ENCODE measurements around the gene RBFOX2. TPM values are rescaled to one million over a fixed set of nuclear protein-coding genes. Genes with fewer than 3 reads are reported as not detected.

The RBFOX2 gene
- total and polyA plus RNA-seq, 4 donors: 14.2 to 53.6 (median 25.6) TPM

GRCh38 chr22:35985371-35985770 lies 43.3 kb downstream of the RBFOX2 start:
- DNase-seq (ENCODE audit: low spot score): no peak
- Histone ChIP-seq H3K4me1 (ENCODE audit: control insufficient read depth in 4 of 4, insufficient read depth in 4 of 4, low read length in 3 of 4) (peaks cover 16 to 46% (median 26%) of the 10 kb centered on the region in 4 donors), H3K27ac (ENCODE audit: low read depth in 1 of 2, low read length in 2 of 2) (no peak overlapping the region), H3K27me3 (ENCODE audit: control insufficient read depth in 4 of 4, insufficient read depth in 4 of 4, low read length in 3 of 4) (no peaks in the 10 kb centered on the region), H3K36me3 (ENCODE audit: control insufficient read depth in 4 of 4, insufficient read depth in 3 of 4, low read depth in 1 of 4, low read length in 3 of 4) (no peaks in the 10 kb centered on the region), H3K9ac (ENCODE audit: low read depth in 1 of 2, low read length in 2 of 2) (no peak overlapping the region), H3K4me3 (ENCODE audit: low read depth in 1 of 3, low read length in 3 of 3) (no peak overlapping the region), H3K9me3 (ENCODE audit: control insufficient read depth in 4 of 4, low read length in 3 of 4) (no peaks in the 10 kb centered on the region)
- TF ChIP-seq MAX (IDR thresholded peaks at IDR 0.05) (no peak), ZBTB33 (IDR thresholded peaks at IDR 0.05) (no peak), ATF3 (IDR thresholded peaks at IDR 0.05) (no peak), REST (IDR thresholded peaks at IDR 0.05) (no peak), HNF4G (IDR thresholded peaks at IDR 0.05) (no peak), FOXA2 (IDR thresholded peaks at IDR 0.05) (no peak), CTCF (IDR thresholded peaks at IDR 0.05; ENCODE audit: low read depth, low read length, missing input control) (no peak), EGR1 (IDR thresholded peaks at IDR 0.05; ENCODE audit: low read depth in 2 of 2) (no peak), NR2F2 (IDR thresholded peaks at IDR 0.05) (no peak), HNF4A (conservative IDR thresholded peaks at IDR 0.05) (no peak)
- 81% methylated on average over 3 of the region's 3 CpGs for WGBS

GRCh38 chr22:35984183-35985175 lies 44.1 kb downstream of the RBFOX2 start:
- WGBS: 80% methylated on average over 4 of the region's 4 CpGs
- H3K36me3 ChIP-seq (ENCODE audit: control insufficient read depth in 4 of 4, insufficient read depth in 3 of 4, low read depth in 1 of 4, low read length in 3 of 4): no peaks in the 10 kb centered on the region
- peaks cover 17 to 42% (median 23%) of the 10 kb centered on the region in 4 donors for H3K4me1 ChIP-seq (ENCODE audit: control insufficient read depth in 4 of 4, insufficient read depth in 4 of 4, low read length in 3 of 4)
- no peak overlapping the region for H3K4me3 ChIP-seq (ENCODE audit: low read depth in 1 of 3, low read length in 3 of 3)
- H3K27ac ChIP-seq (ENCODE audit: low read depth in 1 of 2, low read length in 2 of 2): no peak overlapping the region
- H3K9me3 ChIP-seq (ENCODE audit: control insufficient read depth in 4 of 4, low read length in 3 of 4): no peaks in the 10 kb centered on the region
- no peak for DNase-seq (ENCODE audit: low spot score)
- no peak overlapping the region for H3K9ac ChIP-seq (ENCODE audit: low read depth in 1 of 2, low read length in 2 of 2)
- H3K27me3 ChIP-seq (ENCODE audit: control insufficient read depth in 4 of 4, insufficient read depth in 4 of 4, low read length in 3 of 4): no peaks in the 10 kb centered on the region
- TF ChIP-seq YY1 (IDR thresholded peaks at IDR 0.05) (no peak), FOXA1 (IDR thresholded peaks at IDR 0.05) (no peak), TAF1 (conservative IDR thresholded peaks at IDR 0.05) (no peak), RXRA (IDR thresholded peaks at IDR 0.05) (peak; percentile 14 to 33), ATF3 (IDR thresholded peaks at IDR 0.05) (no peak), REST (IDR thresholded peaks at IDR 0.05) (no peak), NR2F2 (IDR thresholded peaks at IDR 0.05) (no peak), SP1 (IDR thresholded peaks at IDR 0.05) (peak; percentile 52), ZBTB33 (IDR thresholded peaks at IDR 0.05) (no peak), JUND (IDR thresholded peaks at IDR 0.05) (no peak)
